Suppressor macrophage treated with lipopolysaccharide for 4 hours (primary cell): ENCODE data around the gene ANGPTL7.

Experiments used
- DNase-seq: peaks from one replicate; pipeline ENCODE4 v3.0.0-alpha.2; 2020

The ANGPTL7 gene

GRCh38 chr1:11207898-11208611, 18.9 kb downstream of the ANGPTL7 start:
- no peak for DNase-seq

DNA sequence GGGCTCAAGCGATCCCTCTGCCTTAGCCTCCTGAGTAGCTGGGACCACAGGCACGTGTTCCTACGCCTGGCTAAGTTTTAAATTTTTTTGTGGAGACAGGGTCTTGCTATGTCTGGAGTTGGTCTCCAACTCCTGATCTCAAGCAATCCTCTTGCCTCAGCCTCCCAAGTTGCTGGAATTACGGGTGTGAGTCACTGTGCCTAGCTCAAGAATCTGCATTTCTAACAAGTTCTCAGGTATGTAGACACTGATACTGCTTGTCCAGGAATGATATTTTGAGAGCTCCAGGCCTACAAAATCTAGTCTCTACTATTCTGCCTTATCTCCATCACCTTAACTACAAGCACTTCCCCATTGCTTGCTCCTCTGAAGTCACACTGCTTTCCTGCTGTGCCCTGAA, 22.3 kb downstream of the ANGPTL7 start:
- DNase-seq = no peak

GRCh38 chr1:11211925-11212587, 22.9 kb downstream of the ANGPTL7 start:
- no peak for DNase-seq

- no peak for DNase-seq
Measured at GRCh38 chr1:11214698-11215380, 25.7 kb downstream of the ANGPTL7 start.

DNA sequence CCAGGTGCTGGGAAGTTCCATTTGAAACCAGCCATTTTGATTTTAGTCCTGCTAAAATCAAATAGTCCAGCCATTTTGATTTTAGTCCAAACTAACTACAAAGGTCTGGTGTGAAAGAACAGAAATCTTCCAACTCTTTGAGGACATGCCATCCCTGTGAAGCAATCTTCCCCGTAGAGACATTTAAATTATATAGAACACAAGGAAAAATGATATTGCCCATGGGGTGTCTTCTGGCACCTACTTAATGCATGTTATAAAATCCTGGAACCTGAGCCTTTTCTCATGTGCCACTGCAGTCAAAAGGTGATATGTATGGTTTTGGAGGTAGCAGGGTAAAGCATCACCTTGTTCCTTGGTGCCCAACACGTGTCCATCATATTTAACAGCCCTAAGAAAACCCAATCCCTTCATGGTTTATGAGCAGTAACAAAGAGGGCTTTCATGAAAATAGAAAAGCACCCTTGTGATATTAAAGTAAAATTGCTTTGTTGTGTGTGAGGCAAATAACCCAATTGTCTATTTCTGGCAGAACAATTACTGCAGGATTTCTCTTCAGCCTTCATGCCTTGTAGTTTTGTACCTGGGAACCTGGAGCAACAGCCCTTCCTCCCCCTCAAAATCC, 26.3 kb downstream of the ANGPTL7 start:
- DNase-seq = no peak

DNA sequence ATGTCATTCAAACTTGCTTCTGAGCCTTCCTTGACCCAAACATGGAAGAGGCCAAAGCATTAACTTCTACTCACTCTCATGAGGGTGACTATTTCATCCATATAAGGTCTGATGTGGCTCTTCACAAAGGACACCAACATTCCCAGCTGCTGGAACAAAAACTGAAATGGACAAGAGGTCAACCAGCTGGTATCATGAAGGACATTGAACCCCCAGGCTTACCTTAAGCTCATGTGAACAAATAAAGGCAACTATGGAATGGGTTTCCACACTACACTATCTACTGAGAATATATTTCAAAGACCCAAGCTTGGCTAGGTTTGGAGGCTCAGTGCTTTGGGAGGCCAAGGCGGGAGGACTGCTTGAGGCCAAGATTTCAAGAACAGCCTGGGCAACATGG, 26.9 kb downstream of the ANGPTL7 start:
- no peak for DNase-seq

DNA sequence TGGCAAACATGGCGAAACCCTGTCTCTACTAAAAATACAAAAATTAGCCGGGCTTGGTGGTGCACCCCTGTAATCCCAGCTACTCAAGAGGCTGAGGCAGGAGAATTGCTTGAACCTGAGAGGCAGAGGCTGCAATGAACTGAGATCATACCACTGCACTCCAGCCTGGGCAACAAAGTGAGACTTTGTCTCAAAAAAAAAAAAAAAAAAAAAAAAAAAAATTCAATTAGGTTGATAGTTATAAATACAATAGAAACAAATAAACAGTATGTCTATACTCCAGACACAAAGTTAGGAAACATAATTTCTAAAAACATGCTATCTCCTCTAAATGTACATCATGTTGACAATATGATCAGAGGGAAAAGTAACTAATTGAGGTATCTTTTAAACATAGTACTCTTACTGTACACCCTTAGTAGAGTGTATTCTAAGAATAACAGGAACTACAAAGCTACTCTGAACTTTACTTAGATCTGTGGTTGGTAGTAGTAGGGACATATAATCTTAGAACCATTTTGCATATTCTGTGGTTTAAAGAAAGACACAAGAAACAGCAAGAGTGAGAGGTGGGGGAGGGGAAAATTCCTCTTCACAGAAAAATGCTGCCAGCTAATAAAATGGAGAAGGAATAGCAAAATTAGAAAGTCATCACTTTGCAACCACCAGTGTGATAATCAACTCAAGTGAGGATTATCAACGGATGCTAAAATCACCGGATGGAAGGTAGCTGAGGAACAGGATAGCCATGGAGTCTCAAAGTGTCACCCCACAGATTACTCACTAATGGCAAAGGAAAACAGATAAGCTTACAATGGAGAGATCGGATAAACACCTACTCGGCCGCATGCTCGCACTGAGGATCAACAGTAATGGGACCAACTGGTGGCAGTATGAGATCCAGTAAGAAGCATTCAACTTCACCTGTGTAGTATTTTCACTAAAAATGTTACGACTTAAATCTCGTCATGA, 38.2 kb downstream of the ANGPTL7 start:
- DNase-seq = no peak

GRCh38 chr1:11229203-11229602, 40.0 kb downstream of the ANGPTL7 start:
- no peak for DNase-seq

DNA sequence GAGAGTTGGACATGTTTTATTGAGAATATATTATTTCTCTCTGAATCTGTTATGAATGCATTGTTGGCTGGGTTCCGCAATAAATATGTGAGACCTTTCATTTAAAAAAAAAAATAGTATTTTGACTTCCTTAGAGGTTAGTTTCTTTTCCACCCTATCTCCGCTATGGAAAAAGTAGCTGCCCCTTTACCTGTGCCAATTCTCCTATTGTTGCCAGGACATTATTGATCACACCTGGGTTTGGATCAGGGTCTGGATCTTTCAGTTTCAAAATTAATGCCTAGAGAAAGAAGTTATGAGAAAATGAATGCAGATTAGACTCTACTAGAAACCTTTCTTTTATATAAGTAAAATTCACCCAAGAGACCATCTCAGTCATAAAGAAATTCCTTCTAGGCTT, 44.1 kb downstream of the ANGPTL7 start:
- no peak for DNase-seq

DNA sequence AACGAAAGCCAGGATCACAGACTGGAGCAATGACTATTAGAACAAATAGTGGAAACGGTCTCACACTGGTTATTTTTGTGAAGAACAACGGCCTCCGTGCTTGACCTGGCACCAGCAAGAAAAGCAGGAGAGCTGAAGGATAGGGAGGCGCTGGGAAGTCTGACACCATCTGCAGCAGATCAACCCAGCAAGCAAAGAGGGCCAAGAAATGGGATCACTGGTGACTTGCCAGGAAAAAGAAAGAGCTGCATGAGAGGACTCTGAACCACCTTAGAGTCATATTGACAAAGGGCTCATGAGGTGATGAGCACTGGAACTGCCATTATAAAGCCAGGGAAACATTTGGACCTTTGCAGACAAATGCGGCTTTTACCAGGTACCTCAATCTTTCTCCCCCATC, 48.2 kb downstream of the ANGPTL7 start:
- DNase-seq = no peak

GRCh38 chr1:11238311-11238710, 49.2 kb downstream of the ANGPTL7 start:
- no peak for DNase-seq

- no peak for DNase-seq
Measured at GRCh38 chr1:11245248-11245647, 56.1 kb downstream of the ANGPTL7 start.
